Hepatocyte (in vitro differentiated cells): ENCODE data around the gene MAP3K20.

Experiments used
- CTCF ChIP-seq: fragments of 200-600 bp; sonication (generic); IDR thresholded peaks from 2 replicates; pipeline ENCODE4 v1.5.1; 2016; ENCODE audit warnings: antibody characterized with exemption, mild to moderate bottlenecking; ENCODE audit not compliant: poor library complexity
- EZH2 ChIP-seq: fragments of 200-600 bp; sonication (generic); IDR thresholded peaks from 2 replicates; pipeline ENCODE4 v1.6.1; 2016; ENCODE audit warnings: antibody characterized with exemption, mild to moderate bottlenecking, borderline replicate concordance

DNA sequence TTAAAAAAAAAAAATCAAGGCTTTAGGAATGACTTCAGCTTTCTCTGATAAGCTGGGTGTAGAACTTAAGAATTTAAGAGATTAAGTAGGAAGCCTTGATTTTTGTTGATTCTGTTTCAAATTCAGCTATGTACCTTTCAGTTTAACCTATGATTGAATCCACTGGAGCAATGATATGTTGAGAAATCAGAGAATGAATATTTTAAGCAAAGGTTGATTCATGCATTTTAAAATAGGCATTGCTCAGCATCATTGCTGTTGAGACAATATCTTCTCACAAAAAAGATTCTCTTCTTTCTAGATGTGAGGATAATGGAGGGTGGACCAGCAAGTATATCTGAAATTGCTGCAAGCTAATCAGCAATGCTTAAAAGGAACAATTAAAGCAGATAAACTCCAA lies 109.8 kb downstream of the MAP3K20 start:
- TF ChIP-seq CTCF (no peak), EZH2 (no peak)
